Smooth muscle cell (in vitro differentiated cells): ENCODE results near the gene CCDC187. TPM values are rescaled to one million over a fixed set of nuclear protein-coding genes. Genes with fewer than 3 reads are reported as not detected.

Experiments used
- DNase-seq: peaks from one replicate; lab custom pipeline; 2025; ENCODE audit not compliant: unreplicated experiment; lab: John Stamatoyannopoulos, UW
- H2AFZ ChIP-seq: fragments of 200-600 bp; sonication (generic); 2 replicates; pipeline ENCODE4 v1.6.0; 2016; ENCODE audit warnings: antibody characterized with exemption, low read depth, mild to moderate bottlenecking
- H3F3A ChIP-seq: fragments of 200-600 bp; sonication (generic); 2 replicates; pipeline ENCODE4 v1.6.0; 2017; ENCODE audit warnings: antibody characterized with exemption, low read depth
- H3K27ac ChIP-seq: fragments of 200-600 bp; sonication (generic); 2 replicates; pipeline ENCODE4 v1.5.1; 2016; ENCODE audit warnings: low read depth, mild to moderate bottlenecking
- H3K27me3 ChIP-seq: fragments of 200-600 bp; sonication (generic); 2 replicates; pipeline ENCODE4 v1.6.1; 2016; ENCODE audit warnings: low read depth, mild to moderate bottlenecking
- H3K36me3 ChIP-seq: fragments of 200-600 bp; sonication (generic); 2 replicates; pipeline ENCODE4 v1.5.1; 2016; ENCODE audit warnings: low read depth
- H3K4me1 ChIP-seq: fragments of 200-600 bp; sonication (generic); 2 replicates; pipeline ENCODE4 v1.5.1; 2016; ENCODE audit warnings: low read depth
- H3K4me2 ChIP-seq: fragments of 200-600 bp; sonication (generic); 2 replicates; pipeline ENCODE4 v1.6.0; 2016; ENCODE audit warnings: mild to moderate bottlenecking
- H3K4me3 ChIP-seq: fragments of 200-600 bp; sonication (generic); 2 replicates; pipeline ENCODE4 v1.5.1; 2016; ENCODE audit warnings: mild to moderate bottlenecking
- H3K79me2 ChIP-seq: fragments of 200-600 bp; sonication (generic); 2 replicates; pipeline ENCODE4 v1.6.0; 2016; ENCODE audit warnings: low read depth, mild to moderate bottlenecking
- H3K9ac ChIP-seq: fragments of 200-600 bp; sonication (generic); 2 replicates; pipeline ENCODE4 v1.6.0; 2016; ENCODE audit warnings: low read depth
- H3K9me3 ChIP-seq: fragments of 200-600 bp; sonication (generic); replicated peaks from 2 replicates; pipeline ENCODE4 v1.5.1; 2016; ENCODE audit warnings: low read depth
- H4K20me1 ChIP-seq: fragments of 200-600 bp; sonication (generic); 2 replicates; pipeline ENCODE4 v1.6.0; 2016; ENCODE audit warnings: low read depth
- CTCF ChIP-seq: fragments of 200-600 bp; sonication (generic); IDR thresholded peaks from 2 replicates; pipeline ENCODE4 v1.5.1; 2017; ENCODE audit warnings: borderline replicate concordance, mild to moderate bottlenecking, antibody characterized with exemption; ENCODE audit not compliant: insufficient read depth, poor library complexity, severe bottlenecking
- WGBS: methylation state at CpG from one replicate; pipeline ENCODE4 v1.1.7; 2016; ENCODE audit warnings: low lambda C conversion rate; 5-methylcytosine and 5-hydroxymethylcytosine counted together
- polyA plus RNA-seq: library from polyadenylated mRNA; unstranded; fragments of >200 nt; fragmentation: Nextera tagmentation; extraction: Ambion mirVana; gene quantifications from 2 replicates; pipeline ENCODE4 v1.2.1, GENCODE V29; 2016
- total RNA-seq: library from RNA; depleted of rRNA; stranded (reverse); fragments of >200 nt; gene quantifications from 2 replicates; pipeline ENCODE4 v1.2.3, GENCODE V29; 2014

Gene CCDC187
- total and polyA plus RNA-seq, 2 experiments from 2014 or later = 0.10 TPM; not detected in 1

GRCh38 chr9:136285501-136286358, 18.2 kb downstream of the CCDC187 start:
- Histone ChIP-seq H3K4me3 (no peak overlapping the region), H3K27me3 (no peaks in the 10 kb centered on the region), H3K36me3 (no peaks in the 10 kb centered on the region), H4K20me1 (no peaks in the 10 kb centered on the region), H2AFZ (no peak overlapping the region), H3K27ac (no peak overlapping the region), H3K9me3 (no peaks in the 10 kb centered on the region), H3K4me2 (no peak overlapping the region), H3K4me1 (peaks cover 3% of the 10 kb centered on the region), H3F3A (no peaks in the 10 kb centered on the region), H3K9ac (no peak overlapping the region), H3K79me2 (no peaks in the 10 kb centered on the region)
- DNase-seq = no peak
- no peak for TF ChIP-seq CTCF
- 89% methylated on average over 24 of the region's 28 CpGs for WGBS

GRCh38 chr9:136284951-136285350, 18.9 kb downstream of the CCDC187 start:
- TF ChIP-seq CTCF = no peak
- no peaks in the 10 kb centered on the region for H3K36me3 ChIP-seq
- H3K4me1 ChIP-seq = peaks cover 3% of the 10 kb centered on the region
- no peaks in the 10 kb centered on the region for H3K9me3 ChIP-seq
- no peaks in the 10 kb centered on the region for H3K79me2 ChIP-seq
- no peak overlapping the region for H3K9ac ChIP-seq
- no peak overlapping the region for H3K27ac ChIP-seq
- no peak for DNase-seq
- H3K27me3 ChIP-seq = no peaks in the 10 kb centered on the region
- H3K4me2 ChIP-seq = no peak overlapping the region
- H3F3A ChIP-seq = no peaks in the 10 kb centered on the region
- no peaks in the 10 kb centered on the region for H4K20me1 ChIP-seq
- WGBS = 88% methylated on average over 18 of the region's 19 CpGs
- no peak overlapping the region for H2AFZ ChIP-seq
- H3K4me3 ChIP-seq = no peak overlapping the region

GRCh38 chr9:136284311-136284710, 19.6 kb downstream of the CCDC187 start:
- no peaks in the 10 kb centered on the region for H3F3A ChIP-seq
- no peak for DNase-seq
- H3K36me3 ChIP-seq = no peaks in the 10 kb centered on the region
- H3K9me3 ChIP-seq = no peaks in the 10 kb centered on the region
- no peak overlapping the region for H3K4me2 ChIP-seq
- H3K27ac ChIP-seq = no peak overlapping the region
- no peaks in the 10 kb centered on the region for H4K20me1 ChIP-seq
- no peak overlapping the region for H2AFZ ChIP-seq
- no peak overlapping the region for H3K9ac ChIP-seq
- no peaks in the 10 kb centered on the region for H3K27me3 ChIP-seq
- no peaks in the 10 kb centered on the region for H3K79me2 ChIP-seq
- peaks cover 3% of the 10 kb centered on the region for H3K4me1 ChIP-seq
- WGBS = 75% methylated on average over 22 of the region's 22 CpGs
- no peak overlapping the region for H3K4me3 ChIP-seq
- no peak for TF ChIP-seq CTCF
